ENCODE data around the gene AHCY. TPM values are rescaled to one million over a fixed set of nuclear protein-coding genes. Genes with fewer than 3 reads are reported as not detected.

Gene AHCY
- total and polyA plus RNA-seq, 2 of the 4 experiments (the other 2 are of a cell fraction) = 138 to 210 TPM

DNA sequence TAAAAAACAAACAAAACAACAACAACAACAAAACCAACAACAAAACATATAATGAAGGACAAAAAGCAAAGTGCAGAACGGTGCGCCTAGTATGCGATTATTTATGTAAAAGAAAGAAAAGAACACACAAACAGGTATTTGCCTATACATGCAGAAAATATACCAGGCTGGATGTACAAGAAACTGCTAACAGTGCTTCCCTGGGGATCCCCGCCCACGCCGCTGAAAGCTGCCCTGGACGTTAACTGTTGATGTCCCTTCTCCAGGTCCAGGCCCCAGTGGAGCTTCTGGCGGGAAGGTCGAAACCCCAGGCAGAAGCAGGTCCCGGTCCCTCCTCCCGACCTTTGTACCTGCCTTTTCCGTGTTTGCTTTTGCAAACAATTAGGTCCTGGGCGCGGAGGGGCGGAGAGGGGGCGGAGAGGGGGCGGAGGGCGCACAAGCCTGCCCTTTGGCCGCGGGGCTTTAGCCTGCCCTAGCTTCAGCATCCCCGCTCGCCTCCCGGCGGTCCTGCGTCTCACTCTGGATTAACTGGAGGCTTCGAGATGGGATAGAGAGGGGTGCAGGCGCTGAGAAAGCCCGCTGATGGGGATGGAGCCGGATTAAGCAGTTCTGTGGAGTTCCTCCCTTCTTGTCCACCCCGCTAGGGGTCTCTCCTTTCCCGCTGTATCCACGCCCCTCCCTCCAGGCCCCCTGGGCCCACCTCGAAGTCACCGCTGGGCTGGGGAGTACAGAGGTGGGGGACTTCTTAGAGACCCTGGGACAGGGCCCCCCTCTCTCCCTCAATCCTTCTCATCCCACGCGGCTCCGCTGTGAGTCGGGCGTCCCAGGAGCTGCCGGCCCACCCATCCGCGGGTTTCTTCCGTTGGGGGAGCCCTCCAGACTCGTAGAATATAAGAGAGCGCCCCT is 8.2 kb upstream of the AHCY start (continued):
- TF ChIP-seq BHLHE40 (IDR thresholded peaks at IDR 0.05; ENCODE audit: low read depth, low read length) = no peak
- TF ChIP-seq POLR2A (IDR thresholded peaks at IDR 0.05; ENCODE audit: low read depth, low read length) = no peak

- no peaks in the 10 kb centered on the region for H3K27me3 ChIP-seq (ENCODE audit: control insufficient read depth, insufficient read depth, low read length)
- no peak overlapping the region for H3K56ac ChIP-seq (ENCODE audit: extremely low read depth, insufficient read depth, low read length)
- H3K23ac ChIP-seq (ENCODE audit: low read depth, low read length) = no peak overlapping the region
- no peak overlapping the region for H4K91ac ChIP-seq (ENCODE audit: insufficient read depth, low read depth, low read length)
- TF ChIP-seq MXI1 (IDR thresholded peaks at IDR 0.05; ENCODE audit: borderline replicate concordance, low read depth, low read length) = no peak
- TF ChIP-seq, protein P1, sequence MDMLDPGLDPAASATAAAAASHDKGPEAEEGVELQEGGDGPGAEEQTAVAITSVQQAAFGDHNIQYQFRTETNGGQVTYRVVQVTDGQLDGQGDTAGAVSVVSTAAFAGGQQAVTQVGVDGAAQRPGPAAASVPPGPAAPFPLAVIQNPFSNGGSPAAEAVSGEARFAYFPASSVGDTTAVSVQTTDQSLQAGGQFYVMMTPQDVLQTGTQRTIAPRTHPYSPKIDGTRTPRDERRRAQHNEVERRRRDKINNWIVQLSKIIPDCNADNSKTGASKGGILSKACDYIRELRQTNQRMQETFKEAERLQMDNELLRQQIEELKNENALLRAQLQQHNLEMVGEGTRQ (IDR thresholded peaks at IDR 0.05; ENCODE audit: low read depth, low read length) = no peak
- TF ChIP-seq CEBPB (IDR thresholded peaks at IDR 0.05; ENCODE audit: low read depth, low read length) = no peak
- no peak for TF ChIP-seq RFX5 (IDR thresholded peaks at IDR 0.05; ENCODE audit: low read depth, low read length)
- no peak for TF ChIP-seq NFE2L2 (IDR thresholded peaks at IDR 0.05; ENCODE audit: low read depth, low read length)
- TF ChIP-seq CHD1 (IDR thresholded peaks at IDR 0.05; ENCODE audit: low read depth, low read length) = no peak
- no peak for TF ChIP-seq POLR2A (IDR thresholded peaks at IDR 0.05; ENCODE audit: low read depth, low read length)
- H3K9me1 ChIP-seq (ENCODE audit: insufficient read depth, low read length) = peaks cover 3% of the 10 kb centered on the region; the same call in 1 of the 2 replicates
- no peaks in the 10 kb centered on the region for H3K9me3 ChIP-seq (ENCODE audit: control insufficient read depth, insufficient read depth, low read length)
- H2AFZ ChIP-seq (replicated peaks; ENCODE audit: low read length, poor library complexity) = no peak overlapping the region
- POLR2A ChIA-PET (ENCODE audit: unreplicated experiment) = interaction anchor here (0.6 kb wide), 1 partner anchor 40 kb away, joined by 3 read pairs; no protein-coding TSS in a partner anchor
- H3K4me2 ChIP-seq (ENCODE audit: low read depth, low read length) = no peak overlapping the region
- 0 out of 4 replicates have a peak, but pooled peaks cover 0 to 4% of the 10 kb centered on the region in 2 experiments for H3K79me1 ChIP-seq (ENCODE audit: low read depth in 1 of 2, low read length in 2 of 2)
- WGBS, 2 experiments (ENCODE audit: extremely low coverage in 2 of 2, insufficient read length in 1 of 2) = 93% methylated on average over 8 of the region's 19 CpGs; no CpG with 5 or more reads in 1 of the 2 experiments
- H3K4me3 ChIP-seq (ENCODE audit: insufficient read depth, low read depth, low read length) = no peak overlapping the region
- H2BK15ac ChIP-seq (ENCODE audit: low read depth, low read length) = no peak overlapping the region
- no peak overlapping the region for H3K4ac ChIP-seq (ENCODE audit: low read depth, low read length)
- no peak overlapping the region for H3K27ac ChIP-seq (ENCODE audit: insufficient read depth, low read length)
- no peak overlapping the region for H4K8ac ChIP-seq (ENCODE audit: low read depth in 2 of 2, low read length in 2 of 2)
- no peak overlapping the region for H3K14ac ChIP-seq (replicated peaks; ENCODE audit: low read depth, low read length)
- no peaks in the 10 kb centered on the region for H3K36me3 ChIP-seq (ENCODE audit: control insufficient read depth, insufficient read depth, low read length)
- H2BK5ac ChIP-seq (ENCODE audit: low read depth, low read length, poor library complexity, severe bottlenecking) = no peak overlapping the region
- H2BK120ac ChIP-seq (ENCODE audit: low read depth, low read length) = no peak overlapping the region
- no peak overlapping the region for H2BK20ac ChIP-seq (ENCODE audit: low read depth, low read length)
- BruUV-seq (replicated peaks) = no TSS peak
- H3K4me1 ChIP-seq (ENCODE audit: control insufficient read depth, insufficient read depth, low read length) = no peaks in the 10 kb centered on the region
- DNase-seq (no peak), ATAC-seq (ENCODE audit: low read depth) (no peak)
- no peak overlapping the region for H3K9ac ChIP-seq (ENCODE audit: low read depth, low read length)
- no peaks in the 10 kb centered on the region for H4K20me1 ChIP-seq (ENCODE audit: insufficient read depth, low read length)
- no peak overlapping the region for H4K5ac ChIP-seq (ENCODE audit: low read depth, low read length)
- H2AK5ac ChIP-seq (ENCODE audit: low read depth, low read length) = no peak overlapping the region
- CTCF ChIA-PET = interaction anchor here (0.8 to 2.8 kb wide), 2 partner anchors 53 to 162 kb away, joined by 3 to 15 read pairs; no protein-coding TSS in a partner anchor
- intact Hi-C loops (cut with micrococcal nuclease) = loop anchor here (5.0 kb wide), 5 partner anchors 52 to 397 kb away; partner anchors contain the start of gene ITCH
- H2AK9ac ChIP-seq (replicated peaks; ENCODE audit: low read depth, low read length, poor library complexity) = no peak overlapping the region
- dilution Hi-C loops (cut with HindIII; ENCODE audit: low sequenced_read_pairs, unreplicated experiment) = no loop called here
- no peak overlapping the region for H3K18ac ChIP-seq (ENCODE audit: low read depth, low read length)
- in situ Hi-C loops (cut with MboI; ENCODE audit: low sequenced_read_pairs) = loop anchor here (5.0 to 10.0 kb wide), 2 partner anchors 164 to 207 kb away; partner anchors contain the start of gene DYNLRB1
Measured at GRCh38 chr20:34310481-34311117, 7.4 kb upstream of the AHCY start.

Measured in IMR-90 (cell line).